Astrocyte (in vitro differentiated cells and primary cell): Measurements from ENCODE around the gene IER3.

Source experiments
- EZH2 ChIP-seq: IDR thresholded peaks from 2 replicates; pipeline ENCODE4 v1.6.1; 2012; ENCODE audit warnings: mild to moderate bottlenecking, low read length, inconsistent platforms; ENCODE audit not compliant: insufficient read depth
- TF ChIP-seq, protein P1 (sequence below): IDR thresholded peaks from 2 replicates; pipeline ENCODE4 v1.5.1; 2011; ENCODE audit warnings: low read depth, mild to moderate bottlenecking, inconsistent platforms, low read length, moderate library complexity; ENCODE audit not compliant: insufficient read depth

GRCh38 chr6:30711758-30712380, 32.5 kb downstream of the IER3 start:
- TF ChIP-seq, protein P1, sequence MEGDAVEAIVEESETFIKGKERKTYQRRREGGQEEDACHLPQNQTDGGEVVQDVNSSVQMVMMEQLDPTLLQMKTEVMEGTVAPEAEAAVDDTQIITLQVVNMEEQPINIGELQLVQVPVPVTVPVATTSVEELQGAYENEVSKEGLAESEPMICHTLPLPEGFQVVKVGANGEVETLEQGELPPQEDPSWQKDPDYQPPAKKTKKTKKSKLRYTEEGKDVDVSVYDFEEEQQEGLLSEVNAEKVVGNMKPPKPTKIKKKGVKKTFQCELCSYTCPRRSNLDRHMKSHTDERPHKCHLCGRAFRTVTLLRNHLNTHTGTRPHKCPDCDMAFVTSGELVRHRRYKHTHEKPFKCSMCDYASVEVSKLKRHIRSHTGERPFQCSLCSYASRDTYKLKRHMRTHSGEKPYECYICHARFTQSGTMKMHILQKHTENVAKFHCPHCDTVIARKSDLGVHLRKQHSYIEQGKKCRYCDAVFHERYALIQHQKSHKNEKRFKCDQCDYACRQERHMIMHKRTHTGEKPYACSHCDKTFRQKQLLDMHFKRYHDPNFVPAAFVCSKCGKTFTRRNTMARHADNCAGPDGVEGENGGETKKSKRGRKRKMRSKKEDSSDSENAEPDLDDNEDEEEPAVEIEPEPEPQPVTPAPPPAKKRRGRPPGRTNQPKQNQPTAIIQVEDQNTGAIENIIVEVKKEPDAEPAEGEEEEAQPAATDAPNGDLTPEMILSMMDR, result no peak
- no peak for TF ChIP-seq EZH2
